GM19351 (cell line): Measurements from ENCODE around the gene CADPS2.

Experiments used
- ATAC-seq: cut with Tn5 transposase; IDR thresholded peaks from one replicate; pipeline ENCODE4 v1.9.1; 2021; ENCODE audit warnings: mild to moderate bottlenecking, moderate library complexity; ENCODE audit not compliant: unreplicated experiment

The CADPS2 gene

DNA sequence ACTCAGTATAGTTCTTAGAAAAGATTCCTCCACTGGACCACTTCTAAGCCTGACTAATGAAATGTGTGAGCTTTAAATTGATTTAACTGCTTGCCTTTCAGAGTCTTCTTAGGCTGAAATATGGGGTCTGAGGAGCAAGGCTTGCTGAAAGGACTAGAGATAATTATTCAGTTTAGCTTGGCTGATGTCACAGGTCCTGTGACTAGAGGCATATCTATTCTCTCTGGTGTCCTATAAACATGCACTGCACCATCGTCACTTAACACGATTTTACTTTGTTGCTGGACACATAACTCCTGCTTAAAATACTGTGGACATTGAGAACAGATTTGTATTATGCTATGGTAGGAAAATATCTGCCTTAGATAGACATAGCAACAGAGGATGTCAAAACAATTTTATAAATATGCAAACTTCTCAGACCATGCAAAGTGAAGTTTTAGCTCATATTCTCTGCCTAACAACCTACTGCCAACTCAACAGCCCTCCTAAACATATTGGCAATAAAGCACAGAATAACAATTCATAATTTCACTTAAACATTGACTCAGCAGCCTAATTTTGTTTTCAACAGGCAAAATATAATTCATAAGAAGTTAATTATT lies 267.6 kb downstream of the CADPS2 start:
- no peak for ATAC-seq

DNA sequence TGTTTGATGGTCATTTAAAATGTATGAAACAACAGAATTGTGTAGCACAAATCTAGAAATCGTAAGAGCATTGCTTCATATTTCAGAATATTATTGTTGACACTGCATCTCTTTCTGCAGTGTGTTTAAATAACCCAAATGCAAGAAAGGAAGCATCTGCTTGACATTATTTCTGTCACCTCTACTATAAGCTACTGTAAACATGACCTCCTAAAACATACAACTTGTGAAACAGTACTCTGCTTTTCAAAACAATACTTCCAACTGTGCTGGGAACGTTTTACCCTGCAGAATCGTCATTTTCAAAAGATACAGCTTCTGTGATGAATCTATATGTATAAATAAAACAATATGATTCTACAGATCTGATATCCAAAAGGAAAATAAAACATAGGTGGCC lies 269.3 kb downstream of the CADPS2 start:
- no peak for ATAC-seq

DNA sequence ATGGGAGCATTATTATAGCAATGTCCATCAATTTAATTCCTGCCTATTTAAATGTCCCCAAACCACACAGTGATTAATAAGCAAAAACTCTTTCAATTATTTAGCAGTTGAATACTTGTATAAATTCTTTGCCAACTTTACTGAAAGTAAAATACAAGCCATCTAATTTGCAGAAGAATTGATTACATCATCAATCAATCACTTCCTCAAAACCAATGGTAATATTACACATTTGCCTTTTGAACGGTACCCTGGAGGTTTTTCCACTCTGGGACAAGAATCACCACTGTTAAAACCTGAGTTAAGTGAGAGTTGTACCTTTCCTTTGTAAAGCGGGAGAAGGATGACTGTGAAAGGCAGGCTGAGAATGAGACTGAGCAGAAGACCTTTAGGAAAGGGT lies 280.3 kb downstream of the CADPS2 start:
- ATAC-seq, result no peak

DNA sequence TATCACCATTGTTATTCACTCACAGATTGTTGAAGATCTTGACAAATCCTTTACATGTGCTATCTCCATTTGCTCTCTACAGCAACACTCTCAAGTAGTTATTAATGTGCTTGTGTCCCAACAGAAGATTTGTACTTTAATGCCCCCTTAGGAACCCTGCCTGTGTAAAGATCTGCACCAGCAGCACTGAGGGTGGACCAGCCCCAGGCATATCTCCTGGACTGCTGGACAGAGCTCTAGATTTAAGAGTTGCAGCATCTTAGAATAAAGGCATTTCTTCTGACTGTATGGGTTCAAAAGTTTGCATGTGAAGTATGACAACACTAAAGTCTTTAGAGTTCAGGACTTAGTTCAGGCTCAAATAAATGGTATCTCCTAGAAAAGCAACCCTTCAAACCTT lies 282.0 kb downstream of the CADPS2 start:
- ATAC-seq, result no peak

DNA sequence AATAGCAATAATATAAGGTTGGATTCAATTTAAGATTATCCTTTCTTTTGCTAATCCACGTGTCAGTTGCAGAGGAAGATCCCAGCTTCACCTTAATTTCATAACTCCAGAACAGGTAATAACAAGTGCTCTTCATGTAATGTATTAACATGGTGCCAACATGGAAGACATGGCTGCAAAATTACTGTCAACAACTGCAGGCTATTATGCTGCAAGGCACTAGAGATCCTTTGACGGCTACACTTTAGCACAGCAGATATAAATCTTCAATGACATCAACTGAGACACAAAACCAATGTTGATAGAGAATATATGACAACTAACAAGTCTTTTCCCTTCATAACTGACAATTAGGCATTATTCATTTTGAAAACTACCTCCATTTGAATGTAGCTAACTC lies 283.5 kb downstream of the CADPS2 start:
- ATAC-seq, result no peak

DNA sequence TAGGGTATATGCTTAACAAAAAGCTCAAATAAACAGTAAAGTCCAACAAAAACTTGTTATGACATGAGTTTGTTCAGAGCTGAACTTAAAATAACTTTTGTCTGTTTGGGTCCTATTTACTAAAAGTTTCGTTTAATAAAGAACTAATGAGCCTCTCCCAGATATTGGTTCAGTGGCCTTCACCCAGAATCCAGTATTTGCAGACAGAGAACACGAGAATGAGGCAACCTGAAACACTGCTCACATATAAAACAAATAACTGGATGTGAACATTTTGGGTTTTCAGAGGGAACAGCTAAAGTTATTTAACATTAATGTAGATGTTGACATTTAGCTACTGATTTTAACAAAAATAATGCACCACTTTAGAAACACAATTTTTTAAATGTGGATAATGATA lies 285.6 kb downstream of the CADPS2 start:
- ATAC-seq, result no peak

DNA sequence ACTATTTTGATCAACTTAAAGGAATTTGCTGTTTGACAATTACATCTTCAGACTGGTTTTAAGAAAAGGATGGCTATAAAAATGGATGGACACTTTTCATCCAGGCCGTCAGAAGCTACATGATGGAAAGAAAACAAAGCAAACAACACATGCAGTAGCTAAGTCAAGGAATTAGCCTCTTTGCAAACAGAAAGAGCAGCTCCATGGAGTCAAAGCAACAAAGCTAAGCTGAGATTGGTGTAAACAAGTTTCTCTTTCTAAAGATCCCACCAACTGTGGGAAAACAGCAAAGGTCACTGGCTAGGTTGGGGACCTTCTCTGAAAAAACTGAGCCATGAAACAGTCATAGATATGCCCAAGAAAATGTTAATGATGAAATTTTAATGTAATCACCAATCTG lies 286.2 kb downstream of the CADPS2 start:
- no peak for ATAC-seq

DNA sequence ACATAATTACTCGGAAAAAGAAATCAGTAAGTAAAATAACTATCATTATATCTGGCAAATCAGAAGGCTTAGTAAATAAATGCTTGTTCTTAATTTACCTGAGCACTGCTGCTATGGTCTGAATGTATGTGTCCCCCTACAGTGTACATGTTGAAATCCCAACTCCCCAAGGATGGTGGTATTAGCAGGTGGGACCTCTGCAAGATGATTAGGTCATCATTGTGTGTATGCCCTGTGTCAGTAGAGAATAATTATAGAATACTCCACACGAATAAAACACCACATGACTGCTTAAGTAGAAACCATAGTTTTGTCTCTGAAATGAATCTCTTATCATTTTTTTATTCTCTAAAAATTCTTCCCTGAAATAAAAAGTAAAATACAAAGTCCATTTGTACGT lies 289.0 kb downstream of the CADPS2 start:
- no peak for ATAC-seq

DNA sequence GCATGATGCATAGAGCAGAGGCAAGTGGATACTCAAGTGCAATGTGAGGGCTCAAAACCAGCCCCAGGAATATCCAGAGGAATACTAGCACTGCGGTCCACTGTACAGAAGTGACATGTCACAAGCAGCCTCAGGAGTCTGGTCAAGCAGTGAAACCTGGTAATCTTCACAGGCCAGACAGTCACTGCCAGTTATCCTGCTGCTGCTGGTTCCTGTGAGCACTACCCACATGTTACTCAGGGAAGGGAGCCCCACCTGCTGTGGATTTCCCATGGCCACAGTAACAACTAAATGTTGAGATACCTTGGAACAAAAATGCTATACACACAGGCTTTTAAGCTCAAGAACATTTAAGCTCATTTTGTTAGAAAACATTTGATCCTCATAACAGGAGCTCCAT lies 290.4 kb downstream of the CADPS2 start:
- ATAC-seq, result no peak

DNA sequence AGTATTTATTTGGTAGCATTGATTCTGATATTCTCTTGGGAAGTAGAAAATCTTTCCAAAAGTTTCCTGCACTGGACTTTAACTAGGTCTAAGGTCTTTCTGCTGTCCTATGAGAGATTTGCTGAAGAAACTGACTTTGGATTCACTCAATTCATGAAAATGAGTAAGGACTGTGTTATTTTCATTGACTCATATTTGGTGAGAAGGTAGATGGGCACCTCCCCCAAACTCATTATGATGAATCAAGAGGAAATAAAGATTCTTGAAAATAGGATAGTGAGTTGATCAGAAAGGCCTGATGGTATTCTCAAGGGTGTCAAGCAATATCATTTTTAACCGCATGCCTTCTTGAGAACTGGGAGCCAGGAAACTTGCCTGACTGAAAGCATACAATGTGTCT lies 297.6 kb downstream of the CADPS2 start:
- ATAC-seq, result no peak

DNA sequence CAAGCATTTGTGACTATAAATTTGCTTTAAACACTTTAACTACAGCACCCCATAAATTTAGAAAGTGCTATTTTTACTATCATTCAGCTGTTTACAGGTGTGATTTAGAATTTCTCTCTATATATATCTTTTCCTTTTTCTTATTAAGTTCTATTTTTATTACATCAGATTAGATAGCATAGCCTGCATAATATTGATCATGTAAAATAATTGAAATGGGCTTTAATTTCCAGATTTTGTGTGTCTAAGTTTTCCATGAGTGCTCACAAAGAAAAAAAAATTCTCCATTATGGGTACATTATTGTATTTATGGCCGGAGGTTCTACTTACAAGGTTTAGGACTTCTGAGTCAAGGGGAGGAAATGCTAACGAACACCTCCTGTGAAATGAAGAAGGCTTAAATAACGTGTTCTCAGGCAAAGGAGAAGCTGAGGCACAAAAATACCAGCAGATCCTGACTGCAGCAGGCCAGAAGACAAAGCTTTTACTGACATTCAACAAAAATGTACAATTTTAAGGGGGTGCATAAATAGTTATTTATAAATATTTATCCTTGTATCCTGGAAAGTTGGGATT lies 301.5 kb downstream of the CADPS2 start:
- no peak for ATAC-seq

DNA sequence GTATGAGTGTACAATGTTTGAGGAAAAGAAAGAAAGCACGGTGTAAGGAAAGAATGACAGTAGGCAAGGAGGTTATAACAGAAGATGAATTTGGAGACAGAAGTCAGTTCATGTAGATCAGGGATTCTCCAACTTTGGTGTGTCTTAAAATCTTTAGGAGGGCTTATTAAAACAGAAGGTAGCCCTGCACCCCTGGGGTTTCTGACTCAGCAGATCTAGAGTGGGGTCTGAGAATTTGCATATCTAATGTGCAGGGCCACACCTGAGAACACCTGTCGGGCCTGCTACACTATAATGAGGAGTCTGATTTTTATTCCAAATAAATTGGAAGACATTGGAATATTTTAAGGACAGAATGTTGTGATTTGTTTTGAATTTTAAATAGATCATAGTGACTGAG lies 307.9 kb downstream of the CADPS2 start:
- no peak for ATAC-seq

DNA sequence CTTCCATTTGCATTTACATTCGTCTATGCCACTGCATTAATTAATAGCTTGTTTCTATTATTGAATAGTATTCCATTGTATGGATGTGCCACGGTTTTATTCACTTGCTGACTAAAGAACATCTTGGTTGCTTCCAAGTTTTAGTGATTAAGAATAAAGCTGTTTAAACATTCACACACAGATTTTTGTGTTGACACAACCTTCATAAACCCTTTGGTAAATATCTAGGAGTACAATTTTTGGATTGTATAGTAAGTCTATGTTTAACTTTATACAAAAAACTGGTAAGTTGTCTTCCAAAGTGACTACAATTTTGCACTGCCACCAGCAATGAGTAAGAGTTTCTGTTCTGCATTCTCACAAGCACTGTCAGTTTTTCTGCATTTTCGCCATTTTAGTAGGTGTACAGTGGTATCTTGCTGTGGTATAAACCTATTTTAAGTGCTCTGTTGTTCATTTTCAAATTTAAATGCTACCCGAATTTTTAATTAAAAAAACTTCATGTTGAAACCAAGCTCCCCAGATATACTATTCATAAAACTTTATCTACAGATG lies 308.7 kb downstream of the CADPS2 start:
- peak; percentile 41 for ATAC-seq

DNA sequence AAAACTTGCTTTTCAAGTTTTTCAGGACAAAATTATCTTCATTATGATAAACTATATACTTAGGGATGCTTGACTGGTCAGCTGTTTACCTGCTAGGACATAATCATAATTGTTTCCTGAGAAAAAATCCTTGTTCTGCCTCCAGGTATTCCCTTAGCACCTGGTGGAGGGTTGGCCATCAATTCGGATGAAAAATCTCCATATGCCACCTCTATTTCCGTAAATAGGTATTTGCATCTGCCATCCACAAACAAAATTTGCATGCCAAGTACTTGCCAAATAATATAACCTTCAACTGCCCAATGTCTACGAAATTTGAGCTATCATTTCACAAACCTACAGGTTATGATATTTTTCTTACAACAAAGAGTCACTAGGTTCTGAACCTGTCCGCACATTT lies 313.6 kb downstream of the CADPS2 start:
- no peak for ATAC-seq

DNA sequence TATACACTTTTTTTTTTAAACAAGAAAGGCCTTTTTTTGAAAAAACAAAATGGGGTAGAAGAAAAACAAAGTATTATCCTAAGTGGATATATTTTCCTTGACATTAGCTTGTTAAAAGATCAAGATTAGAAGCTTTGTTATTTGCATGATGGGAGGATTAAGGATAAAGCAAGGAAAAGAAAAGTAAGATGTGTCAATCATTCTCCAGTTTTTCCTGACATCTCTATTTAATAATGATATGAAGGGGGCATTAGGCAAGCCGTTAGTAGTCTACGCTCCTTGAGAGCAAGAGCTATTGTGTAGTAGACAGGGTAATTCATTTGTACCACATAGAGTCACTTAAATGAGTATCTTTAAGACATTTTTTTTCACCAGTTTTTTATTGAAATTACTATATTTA lies 324.9 kb downstream of the CADPS2 start:
- no peak for ATAC-seq

DNA sequence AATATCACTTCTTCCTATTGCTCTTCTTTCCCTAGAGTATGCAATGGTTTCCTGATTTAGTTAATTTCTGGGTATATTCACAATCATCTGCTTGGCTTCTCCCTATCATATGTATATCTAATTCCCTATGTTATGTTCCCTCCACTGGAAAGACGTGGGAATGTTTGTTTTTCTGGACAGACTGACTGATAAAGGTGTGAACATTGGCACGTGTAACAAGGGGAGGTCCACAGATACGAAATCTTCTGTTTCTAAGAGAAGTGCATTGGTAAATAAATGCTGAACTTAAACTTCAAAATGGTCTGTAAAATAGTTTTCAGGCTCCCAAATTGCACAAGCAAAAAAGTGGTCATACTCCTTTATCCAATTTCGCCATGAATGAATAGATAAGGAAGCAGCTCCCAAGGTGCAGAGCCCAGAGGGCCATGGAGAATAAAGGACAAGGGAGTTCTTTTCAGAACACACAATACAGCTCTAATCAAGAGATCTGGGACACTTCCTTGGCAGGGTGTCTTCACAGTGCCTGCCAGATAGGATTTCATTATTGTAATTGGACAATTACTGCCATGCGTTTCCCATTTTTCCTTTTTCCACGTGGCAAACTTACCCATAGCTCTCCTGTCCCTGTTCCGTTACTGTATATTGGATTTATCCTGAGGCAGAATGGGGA lies 329.3 kb downstream of the CADPS2 start:
- ATAC-seq, result no peak

DNA sequence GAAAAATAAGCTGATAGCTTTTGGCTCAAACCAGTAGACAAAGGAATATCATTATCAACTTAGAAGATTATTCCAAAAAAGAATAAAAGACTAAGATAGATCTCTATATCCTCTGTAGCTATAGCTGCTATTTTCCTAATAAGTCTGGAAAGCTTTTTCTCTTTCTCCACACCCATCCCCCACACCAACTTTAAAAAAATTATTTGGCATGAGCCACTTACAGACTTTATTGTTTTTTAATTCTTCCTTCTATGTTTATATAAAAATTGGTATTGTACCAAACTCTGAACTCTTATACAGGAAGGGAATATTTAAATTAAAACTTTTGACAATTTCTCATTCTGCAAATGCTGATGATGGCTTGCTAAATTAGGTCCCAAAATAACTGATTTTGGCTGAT lies 330.0 kb downstream of the CADPS2 start:
- no peak for ATAC-seq

DNA sequence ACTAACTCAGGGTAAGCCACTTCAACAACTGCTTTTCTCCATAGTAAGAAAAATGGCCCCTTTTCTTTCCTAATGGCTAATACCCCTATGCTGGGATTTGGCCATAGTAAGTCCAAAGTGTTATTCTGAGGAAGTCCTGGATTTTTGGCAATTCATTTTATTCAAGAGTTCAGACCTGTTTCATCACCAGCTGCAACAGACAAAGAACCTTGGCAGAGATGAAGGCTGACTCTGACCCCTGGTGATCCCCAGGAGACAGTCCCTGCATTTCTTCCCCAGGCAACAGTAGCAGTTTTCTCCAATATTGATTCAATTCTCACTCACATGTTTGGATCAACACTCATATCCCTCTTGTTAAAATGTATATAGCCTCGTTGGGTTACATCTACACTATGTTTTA lies 332.5 kb downstream of the CADPS2 start:
- no peak for ATAC-seq

DNA sequence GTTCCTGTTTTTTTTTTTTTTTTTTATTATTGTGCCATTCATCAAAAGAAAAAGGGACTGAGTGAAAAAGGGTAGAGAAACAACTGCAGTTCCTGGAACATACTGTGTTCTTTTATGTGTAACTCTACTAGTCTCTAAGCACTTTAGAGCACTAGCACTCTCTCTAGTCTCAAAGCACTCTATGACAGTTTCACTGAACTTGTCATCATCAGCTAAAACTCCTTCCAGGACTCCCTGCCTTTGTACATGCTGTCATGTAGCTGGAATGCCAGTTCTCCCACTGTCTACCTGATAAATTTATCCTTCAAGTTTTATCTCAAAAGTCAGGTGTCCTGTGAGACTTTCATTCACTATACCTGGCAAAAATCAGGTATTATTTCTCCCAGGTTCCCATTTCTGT lies 333.5 kb downstream of the CADPS2 start:
- ATAC-seq, result no peak

DNA sequence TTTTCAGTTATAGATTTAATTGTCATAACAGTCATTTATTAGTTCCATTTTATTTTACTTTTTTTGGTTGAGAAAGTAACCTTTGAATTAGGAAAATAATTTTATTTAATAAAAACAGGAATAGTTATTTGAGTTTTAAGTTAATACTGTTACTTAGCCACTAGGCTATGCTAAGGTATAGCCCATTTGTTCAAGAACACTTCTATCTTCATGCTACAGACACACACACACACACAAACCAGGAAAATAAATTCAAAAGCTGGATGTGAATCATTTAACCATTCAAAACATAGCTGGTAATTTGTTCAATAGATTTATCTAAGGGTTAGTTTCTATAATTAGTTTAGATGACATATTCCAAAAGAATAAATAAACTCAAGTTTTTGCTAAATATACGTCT lies 335.7 kb downstream of the CADPS2 start:
- ATAC-seq, result no peak

DNA sequence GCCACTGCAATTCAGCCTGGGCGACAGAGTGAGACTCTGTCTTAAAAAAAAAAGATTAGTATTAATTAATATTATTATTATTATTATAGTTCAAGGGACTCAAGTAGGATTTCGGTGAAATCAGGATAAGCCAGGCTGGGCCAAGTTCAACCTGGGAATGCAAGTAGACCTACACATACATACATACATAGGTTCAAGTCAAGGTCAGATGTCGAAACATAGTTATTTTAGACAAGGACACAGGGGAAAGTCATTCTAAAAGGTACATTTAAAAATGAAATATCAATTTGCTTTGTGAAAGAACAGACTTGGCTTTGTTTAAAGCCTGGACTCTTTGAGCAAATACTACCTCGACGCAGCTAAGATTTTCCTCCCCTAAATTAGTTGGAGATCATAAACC lies 336.7 kb downstream of the CADPS2 start:
- no peak for ATAC-seq

DNA sequence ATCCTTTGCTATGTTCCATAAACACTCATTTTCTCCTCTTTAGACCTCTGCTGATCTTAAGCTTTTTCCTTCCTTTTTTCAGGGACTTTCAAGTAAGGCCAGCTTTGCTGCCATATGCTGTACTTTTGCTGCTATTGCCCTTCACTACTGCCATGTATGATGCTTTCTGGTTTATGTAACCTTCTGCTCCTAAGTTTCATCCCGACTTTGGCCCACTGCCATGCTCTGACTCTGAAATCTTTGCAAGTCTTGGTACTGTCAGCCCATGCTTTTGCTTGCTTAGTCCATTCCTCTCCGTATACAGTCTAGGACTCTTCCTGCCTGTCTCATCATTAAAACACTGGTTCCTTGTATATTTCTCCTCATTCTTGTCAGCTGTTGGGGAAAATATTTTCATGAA lies 339.8 kb downstream of the CADPS2 start:
- no peak for ATAC-seq
